Natural killer cell (primary cell): ENCODE results near the gene SCLT1. TPM values are rescaled to one million over a fixed set of nuclear protein-coding genes. Genes with fewer than 3 reads are reported as not detected.
A peak's percentile ranks its signal among the peaks of the same experiment; 100 is the strongest.

Source experiments
- ATAC-seq, 3 donors: fragments of 150-1000 bp in 2 of 3; fragments of 200-7000 bp in 1 of 3; cut with Tn5 transposase; 1 replicate in 1 of 3; 2 replicates in 2 of 3; pipeline ENCODE4 v1.10.0; 2021; ENCODE audit warnings: mild to moderate bottlenecking in 2 of 3, moderate library complexity in 2 of 3
- DNase-seq, 2 donors: peaks; one replicate each; pipeline versions ENCODE4 v3.0.0 to v3.0.0-alpha.2; 2013 to 2021; ENCODE audit warnings: mixed read lengths in 1 of 2
- H3K27ac ChIP-seq: one replicate; pipeline ENCODE4 v1.5.1; 2013; ENCODE audit warnings: mild to moderate bottlenecking, low read length
- H3K27me3 ChIP-seq: one replicate; pipeline ENCODE4 v1.6.1; 2013; ENCODE audit warnings: low read length; ENCODE audit not compliant: control insufficient read depth, insufficient read depth
- H3K36me3 ChIP-seq: one replicate; pipeline ENCODE4 v1.6.1; 2013; ENCODE audit warnings: low read length; ENCODE audit not compliant: control insufficient read depth, insufficient read depth
- H3K4me1 ChIP-seq: one replicate; pipeline ENCODE4 v1.6.1; 2013; ENCODE audit warnings: low read length; ENCODE audit not compliant: control insufficient read depth, insufficient read depth
- H3K4me3 ChIP-seq: one replicate; pipeline ENCODE4 v1.5.1; 2013; ENCODE audit warnings: low read length
- H3K9me3 ChIP-seq: one replicate; pipeline ENCODE4 v1.6.1; 2013; ENCODE audit warnings: low read length; ENCODE audit not compliant: control insufficient read depth, insufficient read depth
- H3K27ac Mint-ChIP-seq, 2 donors: one replicate each; pipeline ENCODE4 v1.8.0; 2022; ENCODE audit warnings: mild to moderate bottlenecking in 2 of 2, mixed read lengths in 2 of 2, moderate library complexity in 1 of 2
- H3K27me3 Mint-ChIP-seq, 2 donors: one replicate each; pipeline ENCODE4 v1.8.0; 2022; ENCODE audit warnings: low read depth in 2 of 2, mixed read lengths in 2 of 2
- H3K36me3 Mint-ChIP-seq: one replicate; pipeline ENCODE4 v1.8.0; 2022; ENCODE audit warnings: mixed read lengths
- H3K4me1 Mint-ChIP-seq, 2 donors: one replicate each; pipeline ENCODE4 v1.8.0; 2022; ENCODE audit warnings: mixed read lengths in 2 of 2
- H3K4me3 Mint-ChIP-seq: one replicate; pipeline ENCODE4 v1.8.0; 2022; ENCODE audit warnings: mild to moderate bottlenecking, moderate library complexity, mixed read lengths
- H3K9me3 Mint-ChIP-seq, 2 donors: one replicate each; pipeline ENCODE4 v1.8.0; 2022; ENCODE audit warnings: mixed read lengths in 2 of 2
- CTCF ChIP-seq: fragments of 200-600 bp; IDR thresholded peaks from one replicate; pipeline ENCODE4 v1.8.0; 2022; ENCODE audit warnings: antibody characterized with exemption
- WGBS: methylation state at CpG from one replicate; pipeline ENCODE4 v1.1.7; 2013; ENCODE audit warnings: missing lambda C conversion rate; ENCODE audit not compliant: insufficient coverage; 5-methylcytosine and 5-hydroxymethylcytosine counted together
- intact Hi-C: fragments of 100-400 bp; cut with micrococcal nuclease; formaldehyde crosslinking; loops from one replicate; pipeline ENCODE4 v1.14.2; 2022
- total RNA-seq, 4 donors: library from RNA; stranded (reverse); fragments of 120-200 nt in 1 of 4; gene quantifications; one replicate each; pipeline versions ENCODE4 v1.2.3 to v1.2.4, GENCODE V29; 2013 to 2022

Gene SCLT1
- total RNA-seq, 3 donors from 2014 or later (not counting 1 experiment from before 2014, with no cell fraction given) = 54.0 to 59.9 (median 55.4) TPM

- 94% methylated on average over 4 of the region's 4 CpGs for WGBS
- intact Hi-C loops = no loop called here
- H3K36me3 ChIP-seq = peaks cover 62% of the 10 kb centered on the region
- TF ChIP-seq CTCF = no peak
- peaks cover 7% of the 10 kb centered on the region for H3K4me1 ChIP-seq
- no peak overlapping the region for H3K27ac ChIP-seq
- no peak overlapping the region for H3K4me3 ChIP-seq
- H3K9me3 ChIP-seq = no peaks in the 10 kb centered on the region
- Mint-ChIP-seq H3K27ac (no peak overlapping the region), H3K27me3 (no peaks in the 10 kb centered on the region), H3K4me1 (peaks cover 56 to 57% of the 10 kb centered on the region in 2 donors), H3K36me3 (peaks cover 50% of the 10 kb centered on the region), H3K9me3 (no peaks in the 10 kb centered on the region), H3K4me3 (no peak overlapping the region)
- no peak for DNase-seq
- no peak for ATAC-seq
- H3K27me3 ChIP-seq = no peaks in the 10 kb centered on the region
These were observed 248.4 kb downstream of the SCLT1 start for GRCh38 chr4:128844931-128845330.

- WGBS = 93% methylated on average over 2 of the region's 2 CpGs
- H3K36me3 Mint-ChIP-seq = peaks cover 20% of the 10 kb centered on the region
- ATAC-seq (no peak), DNase-seq (no peak)
- TF ChIP-seq CTCF = no peak
- H3K27me3 ChIP-seq = no peaks in the 10 kb centered on the region
- no peak overlapping the region for H3K4me3 Mint-ChIP-seq
- H3K4me1 Mint-ChIP-seq = peaks cover 71 to 75% of the 10 kb centered on the region in 2 donors
- intact Hi-C loops = no loop called here
- no peak overlapping the region for H3K27ac ChIP-seq
- H3K27me3 Mint-ChIP-seq = no peaks in the 10 kb centered on the region
- H3K4me3 ChIP-seq = no peak overlapping the region
- peaks cover 32% of the 10 kb centered on the region for H3K36me3 ChIP-seq
- H3K4me1 ChIP-seq = peaks cover 7% of the 10 kb centered on the region
- no peaks in the 10 kb centered on the region for H3K9me3 Mint-ChIP-seq
- no peaks in the 10 kb centered on the region for H3K9me3 ChIP-seq
- H3K27ac Mint-ChIP-seq = peak overlapping the region; percentile 59 to 69
These were observed 251.9 kb downstream of the SCLT1 start for GRCh38 chr4:128841402-128841801.

GRCh38 chr4:128840711-128841318 lies 252.5 kb downstream of the SCLT1 start:
- intact Hi-C loops = no loop called here
- peaks cover 16% of the 10 kb centered on the region for H3K36me3 Mint-ChIP-seq
- H3K4me3 Mint-ChIP-seq = no peak overlapping the region
- Histone ChIP-seq H3K27me3 (no peaks in the 10 kb centered on the region), H3K4me1 (peaks cover 7% of the 10 kb centered on the region), H3K9me3 (no peaks in the 10 kb centered on the region), H3K4me3 (no peak overlapping the region), H3K36me3 (peaks cover 29% of the 10 kb centered on the region), H3K27ac (no peak overlapping the region)
- no peak for TF ChIP-seq CTCF
- H3K4me1 Mint-ChIP-seq = peaks cover 73 to 74% of the 10 kb centered on the region in 2 donors
- 90% methylated on average over 2 of the region's 2 CpGs for WGBS
- peak overlapping the region; percentile 59 to 69 for H3K27ac Mint-ChIP-seq
- no peaks in the 10 kb centered on the region for H3K9me3 Mint-ChIP-seq
- ATAC-seq (peak in 2 of 3 donors; percentile 63 to 68), DNase-seq (no peak)
- H3K27me3 Mint-ChIP-seq = no peaks in the 10 kb centered on the region

GRCh38 chr4:128837679-128838078 lies 255.7 kb downstream of the SCLT1 start:
- H3K4me1 Mint-ChIP-seq = peaks cover 65 to 69% of the 10 kb centered on the region in 2 donors

More at GRCh38 chr4:128837679-128838078, 255.7 kb downstream of the SCLT1 start:
- no peak for DNase-seq
- H3K9me3 ChIP-seq = no peaks in the 10 kb centered on the region
- intact Hi-C loops = no loop called here
- Mint-ChIP-seq H3K27me3 (no peaks in the 10 kb centered on the region), H3K9me3 (no peaks in the 10 kb centered on the region), H3K36me3 (no peaks in the 10 kb centered on the region), H3K27ac (peak overlapping the region; percentile 59 to 72), H3K4me3 (no peak overlapping the region)
- no peak overlapping the region for H3K4me3 ChIP-seq
- WGBS = 77% methylated on average over 3 of the region's 3 CpGs
- H3K27ac ChIP-seq = no peak overlapping the region
- H3K36me3 ChIP-seq = peaks cover 18% of the 10 kb centered on the region
- ATAC-seq = no peak
- TF ChIP-seq CTCF = no peak
- peaks cover 7% of the 10 kb centered on the region for H3K4me1 ChIP-seq
- no peaks in the 10 kb centered on the region for H3K27me3 ChIP-seq
